Measurements from ENCODE around the gene TAF11. TPM values are rescaled to one million over a fixed set of nuclear protein-coding genes. Genes with fewer than 3 reads are reported as not detected.
A peak's percentile ranks its signal among the peaks of the same experiment; 100 is the strongest.
"Not testable (repeated sequence)": the region's sequence is repeated elsewhere in the genome, so short reads cannot be mapped to it uniquely, and the experiment has no call there.

The TAF11 gene, protein sequence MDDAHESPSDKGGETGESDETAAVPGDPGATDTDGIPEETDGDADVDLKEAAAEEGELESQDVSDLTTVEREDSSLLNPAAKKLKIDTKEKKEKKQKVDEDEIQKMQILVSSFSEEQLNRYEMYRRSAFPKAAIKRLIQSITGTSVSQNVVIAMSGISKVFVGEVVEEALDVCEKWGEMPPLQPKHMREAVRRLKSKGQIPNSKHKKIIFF
- total RNA-seq (2014; rRNA removed; shearing (Covaris generic)), result 55.9 and 78.5 TPM in 2 replicates

DNA sequence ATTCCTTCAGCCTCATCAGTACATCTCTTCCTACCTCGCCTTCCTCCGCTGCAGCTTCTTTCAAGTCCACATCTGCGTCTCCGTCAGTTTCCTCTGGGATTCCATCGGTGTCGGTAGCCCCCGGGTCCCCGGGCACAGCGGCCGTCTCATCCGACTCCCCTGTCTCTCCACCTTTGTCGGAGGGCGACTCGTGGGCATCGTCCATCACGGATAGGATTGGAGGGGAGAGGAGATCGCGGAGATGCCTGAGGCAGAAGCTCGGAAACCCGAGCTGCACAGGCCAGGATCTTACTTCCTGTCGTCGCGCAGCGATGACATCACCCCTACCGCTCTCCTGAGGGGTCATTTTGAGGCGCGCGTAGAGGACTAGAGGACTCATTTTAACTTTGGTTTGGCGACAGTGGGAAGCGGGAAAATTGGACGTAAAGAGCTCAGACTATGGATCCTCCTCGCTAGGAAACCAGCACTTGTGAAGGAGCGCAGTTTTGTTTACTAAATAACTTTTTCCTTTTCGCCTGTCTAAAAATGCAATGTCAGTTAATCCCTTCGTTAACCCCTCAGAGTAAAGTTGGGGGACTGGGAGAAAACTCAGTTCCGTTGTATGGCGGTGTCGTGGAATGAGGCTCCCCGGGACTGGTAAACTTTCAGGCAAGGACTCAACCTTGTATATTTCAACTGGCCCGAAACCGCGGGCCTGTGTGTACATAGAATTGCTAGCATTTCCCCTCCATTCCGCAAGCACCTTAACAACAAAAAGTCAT, at the start of gene TAF11:
Gene TAF11, minus strand, starts transcription at position 290 of the 761 bp plus-strand sequence. Its CDS starts 85 bp downstream, at position 205.
- peak; percentile 98 for DNase-seq (ENCODE audit: low read depth)

DNA sequence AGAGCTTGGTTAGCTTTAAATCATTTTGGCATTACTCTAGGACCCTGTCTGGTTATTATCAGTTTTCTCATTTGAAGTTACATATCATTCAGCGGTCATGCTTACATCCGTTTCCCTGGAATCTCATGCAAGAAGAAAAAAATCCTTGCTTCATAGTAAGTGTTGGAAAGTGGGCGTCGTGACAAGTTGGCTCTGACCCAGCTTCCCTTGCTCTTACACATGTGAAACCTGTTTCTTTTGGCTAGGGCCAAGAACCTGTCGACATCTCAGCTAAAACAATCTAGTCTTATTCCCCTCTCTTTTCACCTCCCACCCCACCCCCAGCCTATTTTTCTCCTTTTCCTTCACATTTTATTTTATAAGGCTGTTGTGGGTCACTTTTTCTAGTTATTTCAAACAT, 46.7 kb upstream of the TAF11 start:
- no peak for DNase-seq (ENCODE audit: low read depth)

DNA sequence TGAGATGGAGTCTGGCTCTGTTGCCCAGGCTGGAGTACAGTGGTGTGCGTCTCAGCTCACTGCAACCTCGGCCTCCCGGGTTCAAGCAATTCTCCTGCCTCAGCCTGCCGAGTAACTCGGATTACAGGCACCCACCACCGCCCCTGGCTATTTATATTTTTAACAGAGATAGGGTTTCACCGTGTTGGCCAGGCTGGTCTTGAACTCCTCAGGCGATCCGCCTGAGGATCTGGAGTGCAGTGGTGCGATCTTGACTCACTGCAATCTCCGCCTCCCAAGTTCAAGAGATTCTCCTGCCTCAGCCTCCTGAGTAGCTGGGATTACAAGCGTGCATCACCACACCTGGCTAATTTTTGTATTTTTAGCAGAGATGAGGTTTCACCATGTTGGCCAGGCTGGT, 44.4 kb upstream of the TAF11 start:
- DNase-seq (ENCODE audit: low read depth), result not testable (repeated sequence)

DNA sequence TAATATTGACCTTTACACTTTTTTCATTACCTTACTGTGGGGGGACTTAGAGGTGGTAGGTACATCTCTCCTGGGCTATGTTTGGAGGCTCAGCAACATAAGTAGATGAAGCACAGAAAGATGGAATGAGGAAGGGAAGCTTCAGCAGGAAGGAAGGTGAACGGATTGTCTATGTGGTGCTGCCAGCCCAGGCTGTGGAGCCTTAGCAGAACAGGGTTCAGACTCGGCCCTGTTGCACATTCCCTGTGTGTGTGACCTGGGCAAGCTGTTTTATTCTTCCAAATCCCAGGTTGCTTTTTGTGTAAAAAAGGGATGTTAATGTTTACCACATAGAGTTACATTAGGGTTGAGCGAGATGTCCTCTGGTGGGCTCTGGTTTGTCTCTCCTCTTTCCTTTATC, 42.4 kb upstream of the TAF11 start:
- no peak for DNase-seq (ENCODE audit: low read depth)

DNA sequence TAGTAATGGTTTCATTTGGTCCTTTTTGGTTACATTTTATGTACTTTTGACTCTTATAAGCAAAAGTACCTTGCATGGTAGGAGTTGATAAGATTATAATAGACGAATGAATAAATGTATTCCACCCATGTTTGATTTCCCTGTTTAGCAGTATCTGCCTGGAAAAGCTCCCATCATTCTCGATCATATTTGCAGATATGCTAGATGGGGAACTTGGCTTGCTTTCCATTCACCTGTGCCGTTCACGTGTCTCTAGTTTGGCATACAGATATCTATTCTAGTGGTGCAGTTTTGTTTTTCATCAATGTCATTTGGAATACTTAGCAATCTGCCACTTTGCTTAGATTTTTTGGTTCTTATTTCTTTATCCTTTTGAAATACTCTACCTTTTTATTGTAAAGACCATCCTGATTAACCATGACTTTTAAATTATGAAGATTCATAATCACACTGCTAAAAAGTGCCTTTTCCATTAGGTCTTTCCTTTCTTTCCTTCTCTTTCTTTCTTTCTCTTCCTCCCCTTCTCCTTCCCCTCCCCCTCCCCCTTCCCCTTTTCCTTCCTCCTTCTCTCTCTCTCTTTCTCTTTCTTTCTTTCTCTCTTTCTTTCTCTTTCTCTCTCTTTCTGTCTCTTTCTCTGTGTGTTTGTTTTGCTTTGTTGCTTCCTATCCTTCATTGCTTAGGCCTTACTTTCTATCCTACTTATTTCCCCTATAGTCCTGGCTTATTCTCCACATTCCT, 41.6 kb upstream of the TAF11 start:
- DNase-seq (ENCODE audit: low read depth), result no peak

DNA sequence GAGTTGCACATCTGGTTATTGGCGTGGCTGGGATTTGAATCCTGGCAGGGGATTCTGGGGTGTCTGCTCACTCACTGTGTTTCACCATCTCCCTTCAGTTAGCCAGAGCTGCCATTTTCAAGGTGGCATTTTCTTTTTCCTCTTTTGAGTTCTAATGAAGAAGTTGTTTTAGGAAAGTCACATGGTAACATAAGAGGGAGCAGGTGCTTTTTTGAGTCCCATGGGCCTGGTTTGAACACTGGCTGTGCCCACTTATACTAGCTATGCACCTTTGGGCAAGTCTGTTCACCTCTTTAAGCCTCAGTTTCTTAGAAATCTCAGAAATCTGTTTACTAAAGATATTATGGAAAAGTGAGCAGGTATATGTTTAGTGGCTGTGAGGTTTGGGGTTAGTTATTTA, 40.9 kb upstream of the TAF11 start:
- DNase-seq (ENCODE audit: low read depth), result no peak

DNA sequence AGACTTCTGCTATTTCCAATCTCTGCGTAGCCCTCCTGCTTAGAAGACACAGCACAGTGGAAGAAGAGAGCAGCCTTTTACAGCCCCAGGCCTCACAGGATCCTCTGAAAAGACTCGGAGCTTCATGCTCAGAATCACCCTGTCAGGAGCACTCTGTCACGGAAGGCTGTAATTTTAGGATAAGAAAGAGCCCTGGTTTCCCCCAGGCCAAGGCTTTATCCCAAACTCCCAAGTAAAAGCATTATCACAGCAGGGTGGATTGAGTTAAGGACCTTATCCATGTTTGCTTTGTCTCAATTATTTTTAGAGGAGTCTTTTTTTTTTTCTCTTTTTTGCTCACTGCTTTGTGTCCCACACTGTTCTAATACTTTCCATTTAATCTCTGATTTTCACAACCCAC, 40.4 kb upstream of the TAF11 start:
- no peak for DNase-seq (ENCODE audit: low read depth)

DNA sequence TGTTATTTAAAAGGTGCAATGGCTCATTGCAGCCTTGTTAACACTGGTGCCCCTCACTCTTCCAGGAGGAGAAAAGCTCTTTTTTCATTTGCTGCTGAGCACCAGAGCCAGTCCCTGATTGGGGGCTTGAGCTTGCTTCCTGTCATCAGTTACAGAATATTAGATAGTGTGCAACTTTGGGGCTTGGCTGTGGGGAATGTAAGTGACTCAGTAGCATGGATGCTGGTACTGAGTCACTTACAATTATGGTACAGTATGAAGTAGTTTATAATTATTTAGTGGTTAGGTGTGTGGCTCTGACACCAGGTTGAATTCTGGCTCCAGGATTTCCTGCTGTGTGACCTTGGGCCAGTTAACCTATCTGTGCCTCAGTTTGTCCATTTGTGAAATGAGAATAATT, 38.8 kb upstream of the TAF11 start:
- DNase-seq (ENCODE audit: low read depth), result peak; percentile 76

DNA sequence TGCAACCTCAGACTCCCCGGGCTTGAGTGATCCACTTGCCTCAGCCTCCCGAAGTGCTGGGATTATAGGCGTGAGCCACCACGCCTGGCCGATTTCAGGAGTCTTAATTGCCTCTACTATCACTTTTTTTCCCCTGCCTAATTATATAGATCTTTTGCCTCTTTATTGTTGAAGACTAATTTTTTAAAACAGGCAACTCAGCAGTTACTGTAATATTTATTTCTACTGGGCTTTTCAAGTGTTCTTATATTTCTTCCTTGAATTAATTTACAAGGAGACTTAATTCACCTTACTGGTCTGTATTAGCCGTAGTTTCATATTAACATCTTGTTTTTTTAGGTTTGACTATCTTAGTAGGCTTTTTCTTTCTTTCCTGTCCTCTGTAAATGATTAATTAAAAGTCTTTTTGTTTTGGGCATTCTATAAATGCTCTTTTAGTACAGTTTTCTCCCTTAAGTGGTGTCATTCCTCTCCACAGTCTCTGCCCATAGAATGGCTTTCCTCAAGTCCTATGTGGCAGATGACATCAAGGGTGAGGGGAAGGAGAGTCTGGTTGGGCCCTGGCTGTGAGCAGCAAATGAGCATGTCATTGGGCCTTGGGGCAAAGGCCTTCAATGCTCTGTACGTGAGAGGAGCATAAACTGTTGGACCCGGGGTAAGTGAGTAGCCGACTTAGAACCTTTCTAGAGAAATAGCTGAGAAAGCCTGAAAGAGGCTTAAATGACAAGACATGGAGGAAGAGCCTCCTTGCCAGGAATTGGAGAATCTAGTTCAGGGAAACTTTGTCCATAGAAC, 37.2 kb upstream of the TAF11 start:
- no peak for DNase-seq (ENCODE audit: low read depth)

DNA sequence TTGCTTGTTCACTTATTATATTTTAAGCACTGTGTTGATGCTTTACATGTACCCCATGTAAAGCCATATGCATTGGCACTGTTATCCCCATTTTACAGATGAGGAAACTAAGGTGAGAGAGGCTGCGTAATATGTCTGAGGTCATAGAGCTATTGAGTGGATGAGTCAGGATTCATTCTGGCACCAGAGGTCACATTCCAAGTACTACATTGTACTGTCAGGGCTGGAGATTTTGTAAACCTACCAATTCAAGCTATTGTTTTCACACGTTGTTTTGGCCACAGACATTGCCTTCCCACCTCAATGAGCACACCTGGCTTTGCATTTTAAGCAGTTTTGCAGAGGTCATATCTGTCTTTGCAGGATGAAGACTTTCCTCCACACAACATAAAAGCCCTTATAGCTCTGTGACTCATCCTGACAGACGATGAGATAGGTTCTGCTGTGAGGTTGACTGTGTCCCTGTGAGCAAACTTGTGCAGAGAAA, 34.4 kb upstream of the TAF11 start:
- DNase-seq (ENCODE audit: low read depth), result peak; percentile 85

DNA sequence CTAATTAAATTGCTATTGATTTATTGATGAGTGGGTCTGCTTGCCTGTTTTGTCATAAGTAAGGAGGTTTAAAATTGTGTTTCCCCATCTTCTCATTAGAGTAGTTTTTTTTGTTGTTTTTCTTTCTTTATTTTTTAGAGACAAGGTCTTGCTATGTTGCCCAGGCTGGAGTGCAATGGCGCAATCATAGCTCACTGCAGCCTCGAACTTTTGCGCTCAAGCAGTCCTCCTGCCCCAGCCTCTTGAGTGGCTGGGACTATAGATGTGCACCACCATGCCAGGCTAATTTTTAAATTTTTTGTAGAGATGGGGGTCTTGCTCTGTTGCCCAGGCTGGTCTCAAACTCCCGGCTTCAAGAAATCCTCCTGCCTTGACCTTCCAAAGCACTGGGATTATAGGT, 32.3 kb upstream of the TAF11 start:
- DNase-seq (ENCODE audit: low read depth), result no peak

DNA sequence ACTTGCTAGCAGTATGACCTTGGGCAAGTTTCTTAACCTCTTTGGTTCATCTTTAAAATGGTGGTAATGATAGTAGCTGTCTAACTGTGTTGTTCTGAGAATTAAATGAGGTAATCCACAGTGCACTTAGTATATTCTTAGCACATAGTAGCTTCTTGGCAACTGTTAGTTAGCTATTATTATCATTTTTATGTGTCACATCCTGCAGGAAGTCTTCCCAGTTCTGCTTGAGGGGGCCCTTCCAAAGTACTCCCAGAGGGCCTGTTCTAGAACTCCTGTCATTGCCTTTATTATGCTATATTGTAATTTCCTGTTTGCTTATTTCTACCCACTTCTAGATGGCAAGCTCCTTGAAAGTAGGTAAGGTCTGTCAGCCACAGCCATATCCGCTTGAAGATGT, 31.8 kb upstream of the TAF11 start:
- DNase-seq (ENCODE audit: low read depth), result peak; percentile 27

DNA sequence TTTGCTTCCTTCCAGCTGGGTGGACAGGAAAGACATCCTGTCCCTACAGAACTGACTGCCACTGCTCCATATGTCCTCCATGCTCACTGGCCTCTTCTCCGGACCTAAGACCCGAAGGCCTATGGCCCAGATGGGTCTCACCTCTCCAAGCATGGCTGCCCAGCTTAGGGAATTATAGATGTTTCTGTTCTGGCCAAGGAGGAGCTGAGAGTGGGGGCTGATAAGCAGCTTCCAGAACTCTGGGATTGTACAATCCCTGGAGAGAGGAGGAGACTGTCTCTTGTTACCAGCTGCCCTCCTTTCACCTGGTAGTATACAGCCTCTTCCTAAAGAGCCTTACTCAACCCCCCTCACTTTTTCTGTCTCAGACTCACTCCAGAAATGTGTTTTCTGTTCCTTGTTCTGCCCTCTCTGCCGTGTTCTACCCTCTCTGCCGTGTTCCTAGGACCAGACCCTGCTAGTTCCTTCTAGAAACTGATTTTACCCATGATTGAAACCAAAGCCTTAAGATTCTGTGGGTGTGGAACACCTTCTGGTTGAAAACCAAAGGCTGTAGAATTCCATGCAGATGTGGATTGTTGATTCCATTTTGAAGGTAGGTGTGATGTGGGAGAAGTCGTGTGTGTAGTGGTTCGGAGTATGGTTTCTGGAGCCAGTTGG, 29.9 kb upstream of the TAF11 start:
- DNase-seq (ENCODE audit: low read depth), result no peak

DNA sequence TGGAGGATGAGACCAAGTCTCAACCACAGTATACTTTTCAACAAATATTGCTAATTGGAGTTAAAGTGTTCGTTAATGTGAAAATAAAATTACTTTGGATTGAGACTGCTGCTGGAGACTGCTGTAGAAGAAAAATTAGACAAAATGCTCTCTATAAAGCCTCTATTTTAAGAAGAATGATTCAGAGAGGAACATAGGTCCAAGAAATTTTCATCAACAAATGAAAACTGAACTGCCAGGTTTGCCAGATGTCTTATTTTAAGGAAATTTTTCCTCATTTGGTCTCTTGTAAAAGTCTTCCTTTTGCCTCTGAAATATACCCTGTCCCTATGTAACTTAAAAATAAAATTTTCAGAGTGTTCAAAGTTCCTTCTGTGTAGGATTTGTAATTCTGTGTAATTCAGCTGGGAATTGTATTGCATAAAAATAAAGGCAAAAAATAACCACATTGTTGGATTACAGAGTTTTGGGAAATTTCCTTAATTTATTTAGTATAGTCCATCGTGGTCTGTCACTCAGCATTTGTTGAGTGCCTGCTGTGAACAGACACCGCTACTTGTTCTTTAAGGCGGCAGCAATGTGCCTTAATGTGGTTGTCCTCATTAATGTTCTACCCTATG, 28.6 kb upstream of the TAF11 start:
- DNase-seq (ENCODE audit: low read depth), result no peak

DNA sequence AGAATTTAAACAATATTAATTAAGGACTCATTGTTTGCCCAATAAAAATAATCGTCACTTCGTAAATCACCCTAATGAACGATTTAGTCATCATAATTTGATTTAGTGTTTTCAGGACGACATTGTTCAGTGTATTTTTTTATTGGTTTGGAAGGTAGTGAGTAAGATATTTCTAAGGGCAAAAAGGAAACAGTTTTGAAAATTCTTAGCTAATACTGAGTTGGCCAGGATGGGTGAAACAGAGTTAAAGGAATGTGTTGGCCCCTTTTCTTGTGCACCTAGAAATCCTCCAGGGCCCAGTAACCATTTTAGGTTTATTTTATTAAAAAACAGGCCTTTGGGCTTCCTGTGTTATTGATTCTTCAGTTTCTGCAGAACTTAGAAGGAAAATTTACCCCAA, 26.5 kb upstream of the TAF11 start:
- DNase-seq (ENCODE audit: low read depth), result no peak

DNA sequence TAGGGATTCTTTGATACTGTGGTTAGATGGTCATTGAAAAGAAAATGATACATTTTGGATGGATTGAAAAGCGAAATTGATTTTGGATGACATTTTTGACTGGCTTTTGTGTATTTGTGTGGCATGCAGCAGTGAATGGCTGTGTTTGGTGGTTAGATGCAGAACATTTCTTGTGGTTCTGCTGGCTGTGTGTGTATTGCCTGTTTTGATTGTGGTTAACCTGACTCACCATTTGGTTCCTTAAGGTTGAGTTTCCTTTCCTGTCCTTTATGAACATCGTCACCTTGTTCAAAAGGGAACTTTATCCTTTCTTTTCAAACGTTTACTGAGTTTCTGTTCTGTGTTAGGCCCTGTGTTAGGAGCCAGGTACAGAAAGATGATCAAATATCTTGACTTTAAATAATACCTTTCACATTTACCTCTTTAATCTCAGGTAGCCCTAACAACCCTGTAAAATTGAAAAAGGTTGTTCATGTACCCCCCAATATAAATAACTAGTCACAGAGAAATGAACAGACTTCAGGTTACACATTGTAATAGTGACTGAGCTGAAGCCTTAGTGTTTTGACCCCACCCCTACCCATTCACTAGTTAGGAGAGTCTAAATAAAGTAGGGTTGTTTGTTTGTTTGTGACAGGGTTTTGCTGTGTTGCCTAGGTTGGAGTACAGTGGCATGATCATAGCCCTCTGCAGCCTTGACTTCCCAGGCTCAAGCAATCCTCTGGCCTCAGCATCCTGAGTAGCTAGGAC, 25.0 kb upstream of the TAF11 start:
- DNase-seq (ENCODE audit: low read depth), result peak; percentile 95

DNA sequence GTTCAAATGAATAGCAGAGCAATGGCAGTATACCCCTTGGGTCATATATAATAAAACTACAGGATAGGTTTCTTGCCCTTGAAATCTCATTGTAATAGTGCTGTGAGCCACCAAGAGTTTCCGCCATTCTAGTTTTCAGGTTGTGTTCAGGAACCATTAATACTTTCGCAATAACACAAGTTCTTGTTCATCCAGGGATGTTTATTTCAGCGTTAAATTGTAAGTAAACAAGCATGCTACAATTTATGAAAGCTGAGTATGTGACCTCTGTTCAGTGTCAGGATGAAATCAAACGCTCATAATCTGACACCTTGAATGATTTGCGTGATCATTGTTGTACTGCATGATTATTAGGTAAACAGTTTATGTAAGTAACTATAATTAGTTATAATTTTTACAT, 24.0 kb upstream of the TAF11 start:
- no peak for DNase-seq (ENCODE audit: low read depth)

DNA sequence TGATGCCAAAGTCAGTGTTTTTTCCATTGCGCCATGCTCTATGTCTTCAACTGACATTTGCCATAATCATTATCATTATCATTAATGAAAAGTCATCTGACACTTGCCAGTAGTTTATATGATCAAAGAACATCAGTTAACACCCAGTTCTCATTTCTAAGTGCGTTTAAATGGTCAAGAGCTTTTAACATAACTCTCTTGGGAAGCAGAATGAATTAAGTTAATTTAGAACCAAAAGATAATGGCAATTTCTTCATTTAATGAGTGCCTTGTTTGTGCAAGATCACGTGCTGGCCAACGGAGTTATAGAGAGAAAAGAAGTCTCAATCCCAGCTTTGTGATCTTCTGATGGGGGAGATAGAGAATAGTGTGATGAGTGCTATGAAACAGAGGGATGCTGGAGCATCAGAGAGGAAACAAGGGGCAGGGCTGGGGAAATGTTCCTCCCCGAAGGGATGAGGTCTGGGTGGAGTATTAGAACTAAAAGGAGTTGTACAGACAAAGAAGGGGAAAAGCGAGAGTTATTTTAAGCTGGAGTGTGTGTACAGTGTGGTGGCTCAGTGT, 21.6 kb upstream of the TAF11 start:
- no peak for DNase-seq (ENCODE audit: low read depth)

DNA sequence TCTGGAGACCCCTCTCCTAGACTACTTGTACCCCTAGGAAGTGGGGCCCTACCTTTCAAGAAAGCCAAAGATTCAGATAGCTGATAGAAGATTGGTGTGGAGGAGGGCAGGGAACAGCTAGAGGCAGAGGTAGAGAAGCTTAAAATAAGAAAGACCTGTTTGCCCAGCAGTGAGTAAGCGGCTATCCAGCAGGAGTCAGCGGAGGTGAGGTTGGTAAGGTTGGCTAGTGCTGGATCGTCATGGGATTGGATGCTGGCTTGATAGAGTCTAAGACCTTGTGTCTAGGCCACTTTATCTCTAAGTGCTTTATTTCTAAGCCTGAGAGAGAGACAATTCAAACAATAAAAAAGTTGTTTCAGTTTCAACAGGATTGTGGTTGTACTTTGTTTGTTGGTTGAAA, 20.4 kb upstream of the TAF11 start:
- no peak for DNase-seq (ENCODE audit: low read depth)

DNA sequence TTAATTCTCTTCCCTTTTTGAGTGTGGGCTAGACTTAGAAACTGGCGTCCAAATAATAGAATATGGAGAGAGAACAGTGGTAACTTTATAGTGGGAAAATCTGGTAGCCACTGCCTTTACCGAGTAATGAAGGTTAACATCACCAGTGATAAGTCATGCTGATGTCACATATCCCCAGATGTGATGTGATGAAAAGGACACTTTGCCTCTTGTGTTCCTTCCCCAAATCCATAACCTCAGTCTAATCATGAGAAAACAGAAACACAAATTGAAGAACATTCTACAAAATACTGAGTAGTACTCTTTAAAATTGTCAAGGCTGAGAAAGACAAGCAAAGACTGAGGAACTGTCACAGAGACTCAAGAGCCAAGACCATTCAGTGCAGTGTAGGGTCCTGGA, 19.0 kb upstream of the TAF11 start:
- DNase-seq (ENCODE audit: low read depth), result no peak
